ENCODE results near the gene AJAP1. TPM values are rescaled to one million over a fixed set of nuclear protein-coding genes. Genes with fewer than 3 reads are reported as not detected.

Gene AJAP1
- total and polyA plus RNA-seq, 3 donors from 2014 or later, result 5.0 to 5.8 (median 5.4) TPM

DNA sequence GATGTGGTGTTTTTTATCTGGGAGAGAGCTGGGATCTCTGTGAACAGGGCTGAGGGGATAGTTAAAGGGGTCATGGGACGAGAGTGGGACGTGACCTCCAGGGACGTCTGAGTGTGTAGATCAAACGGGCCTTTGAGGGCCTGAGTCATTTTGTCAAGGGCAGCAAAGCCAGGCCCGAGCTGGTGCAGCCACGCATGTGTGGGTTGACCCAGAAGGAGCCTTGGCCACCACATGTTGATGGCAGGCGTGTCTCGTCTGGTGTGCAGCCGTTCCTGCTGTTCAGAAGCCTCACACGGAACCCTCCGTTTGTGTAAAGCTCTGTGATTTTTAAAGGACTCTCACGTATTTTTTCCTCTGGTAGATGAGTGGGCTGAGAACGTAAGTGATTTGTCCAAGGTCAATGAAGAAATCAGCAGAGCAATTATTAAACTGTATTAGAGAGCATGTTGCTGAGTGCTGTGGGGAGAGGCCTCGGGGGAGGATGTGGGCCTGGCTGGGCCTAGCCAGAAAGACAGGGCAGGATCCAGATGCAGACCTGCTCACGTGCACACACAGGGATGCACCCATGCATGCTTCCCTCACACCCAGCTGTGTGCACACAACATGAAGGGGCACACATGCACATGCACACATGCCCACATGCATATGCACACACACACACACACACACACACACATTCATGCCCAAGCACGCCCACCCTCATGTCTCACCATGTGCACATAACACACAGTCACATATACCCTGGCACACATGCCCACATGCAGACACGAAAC, 89.8 kb downstream of the AJAP1 start:
- no peak for DNase-seq
- H3K36me3 ChIP-seq (ENCODE audit: low read depth, missing control alignments), result no peaks in the 10 kb centered on the region
- TF ChIP-seq POLR2A (IDR thresholded peaks at IDR 0.05), result no peak
- TF ChIP-seq, protein P1, sequence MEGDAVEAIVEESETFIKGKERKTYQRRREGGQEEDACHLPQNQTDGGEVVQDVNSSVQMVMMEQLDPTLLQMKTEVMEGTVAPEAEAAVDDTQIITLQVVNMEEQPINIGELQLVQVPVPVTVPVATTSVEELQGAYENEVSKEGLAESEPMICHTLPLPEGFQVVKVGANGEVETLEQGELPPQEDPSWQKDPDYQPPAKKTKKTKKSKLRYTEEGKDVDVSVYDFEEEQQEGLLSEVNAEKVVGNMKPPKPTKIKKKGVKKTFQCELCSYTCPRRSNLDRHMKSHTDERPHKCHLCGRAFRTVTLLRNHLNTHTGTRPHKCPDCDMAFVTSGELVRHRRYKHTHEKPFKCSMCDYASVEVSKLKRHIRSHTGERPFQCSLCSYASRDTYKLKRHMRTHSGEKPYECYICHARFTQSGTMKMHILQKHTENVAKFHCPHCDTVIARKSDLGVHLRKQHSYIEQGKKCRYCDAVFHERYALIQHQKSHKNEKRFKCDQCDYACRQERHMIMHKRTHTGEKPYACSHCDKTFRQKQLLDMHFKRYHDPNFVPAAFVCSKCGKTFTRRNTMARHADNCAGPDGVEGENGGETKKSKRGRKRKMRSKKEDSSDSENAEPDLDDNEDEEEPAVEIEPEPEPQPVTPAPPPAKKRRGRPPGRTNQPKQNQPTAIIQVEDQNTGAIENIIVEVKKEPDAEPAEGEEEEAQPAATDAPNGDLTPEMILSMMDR (IDR thresholded peaks at IDR 0.05), result no peak
- no peak overlapping the region for H3K4me3 ChIP-seq
- H3K27ac ChIP-seq, result no peak overlapping the region
- H3K9me3 ChIP-seq, result no peaks in the 10 kb centered on the region
- no peaks in the 10 kb centered on the region for H3K4me1 ChIP-seq
- intact Hi-C loops (cut with DNase I; ENCODE audit: low total_unique reads), result no loop called here
- H3K27me3 ChIP-seq, result no peaks in the 10 kb centered on the region
- WGBS, 2 donors, result 43 to 44% methylated on average over 14 to 17 of the region's 17 CpGs

- TF ChIP-seq POLR2A (IDR thresholded peaks at IDR 0.05), result no peak
- TF ChIP-seq, protein P1 (IDR thresholded peaks at IDR 0.05), result no peak
- Histone ChIP-seq H3K27ac (no peak overlapping the region), H3K4me3 (no peak overlapping the region), H3K9me3 (no peaks in the 10 kb centered on the region), H3K4me1 (no peaks in the 10 kb centered on the region), H3K36me3 (ENCODE audit: low read depth, missing control alignments) (no peaks in the 10 kb centered on the region), H3K27me3 (no peaks in the 10 kb centered on the region)
- 68 to 89% methylated on average over 7 of the region's 7 CpGs for WGBS, 2 donors
- intact Hi-C loops (cut with DNase I; ENCODE audit: low total_unique reads), result no loop called here
- no peak for DNase-seq
Observed at GRCh38 chr1:4745560-4745959, 91.2 kb downstream of the AJAP1 start.

GRCh38 chr1:4749406-4749805, 95.0 kb downstream of the AJAP1 start:
- intact Hi-C loops (cut with DNase I; ENCODE audit: low total_unique reads), result no loop called here
- Histone ChIP-seq H3K36me3 (ENCODE audit: low read depth, missing control alignments) (no peaks in the 10 kb centered on the region), H3K4me1 (no peaks in the 10 kb centered on the region), H3K27ac (no peak overlapping the region), H3K4me3 (no peak overlapping the region), H3K9me3 (no peaks in the 10 kb centered on the region), H3K27me3 (no peaks in the 10 kb centered on the region)
- WGBS, 2 donors, result 83 to 91% methylated on average over 9 to 11 of the region's 11 CpGs
- TF ChIP-seq, protein P1 (IDR thresholded peaks at IDR 0.05), result no peak
- no peak for TF ChIP-seq POLR2A (IDR thresholded peaks at IDR 0.05)
- no peak for DNase-seq

DNA sequence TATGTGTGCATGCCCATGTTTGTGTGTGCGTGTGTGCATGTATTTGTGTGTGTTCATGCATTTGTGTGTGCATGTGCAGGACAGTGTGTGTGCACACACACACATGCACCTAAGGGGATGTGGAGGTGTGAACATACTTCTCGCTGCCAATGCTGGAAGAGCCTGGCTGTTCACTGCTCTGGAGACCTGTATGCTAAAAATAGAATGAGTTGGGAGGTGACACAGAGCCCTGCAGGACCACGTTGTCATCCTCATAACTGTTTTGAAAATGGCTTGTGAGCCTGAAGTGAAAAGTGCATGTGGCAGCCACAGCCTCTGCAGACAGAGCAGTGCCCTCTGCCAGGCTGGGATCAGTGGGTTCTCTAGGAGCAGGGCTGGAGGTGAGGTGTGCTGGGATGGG, 95.8 kb downstream of the AJAP1 start:
- Histone ChIP-seq H3K27ac (no peak overlapping the region), H3K27me3 (no peaks in the 10 kb centered on the region), H3K4me1 (no peaks in the 10 kb centered on the region), H3K4me3 (no peak overlapping the region), H3K36me3 (ENCODE audit: low read depth, missing control alignments) (no peaks in the 10 kb centered on the region), H3K9me3 (no peaks in the 10 kb centered on the region)
- 71 to 73% methylated on average over 3 of the region's 3 CpGs for WGBS, 2 donors
- intact Hi-C loops (cut with DNase I; ENCODE audit: low total_unique reads), result no loop called here
- TF ChIP-seq, protein P1 (IDR thresholded peaks at IDR 0.05), result no peak
- TF ChIP-seq POLR2A (IDR thresholded peaks at IDR 0.05), result no peak
- DNase-seq, result no peak

DNA sequence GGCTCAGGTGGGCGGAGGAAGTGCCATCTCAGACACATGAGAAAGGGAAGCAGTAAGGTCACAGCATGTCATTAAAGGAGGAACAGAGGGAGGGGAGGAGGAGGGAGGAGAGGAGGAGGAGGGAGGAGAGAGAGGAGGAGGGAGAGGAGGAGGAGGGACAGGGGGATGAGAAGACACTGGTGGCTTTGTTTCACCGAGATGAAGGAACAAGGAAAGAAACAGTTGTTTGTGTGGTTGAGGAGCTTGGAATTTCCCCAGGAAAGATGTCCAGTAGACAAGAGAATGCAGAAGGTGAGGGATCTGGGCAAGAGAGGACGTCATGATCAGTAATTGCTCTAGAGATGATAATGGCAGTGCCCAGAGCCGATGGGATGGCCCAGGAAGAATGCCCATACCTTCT, 97.7 kb downstream of the AJAP1 start:
- H3K27me3 ChIP-seq, result no peaks in the 10 kb centered on the region
- no peaks in the 10 kb centered on the region for H3K4me1 ChIP-seq
- DNase-seq, result peak; percentile 23
- intact Hi-C loops (cut with DNase I; ENCODE audit: low total_unique reads), result no loop called here
- 62 to 70% methylated on average over 4 of the region's 4 CpGs for WGBS, 2 donors
- H3K36me3 ChIP-seq (ENCODE audit: low read depth, missing control alignments), result no peaks in the 10 kb centered on the region
- H3K4me3 ChIP-seq, result no peak overlapping the region
- no peak overlapping the region for H3K27ac ChIP-seq
- no peak for TF ChIP-seq POLR2A (IDR thresholded peaks at IDR 0.05)
- TF ChIP-seq, protein P1 (IDR thresholded peaks at IDR 0.05), result no peak
- H3K9me3 ChIP-seq, result no peaks in the 10 kb centered on the region

Measured in testis (tissue), 3 donors.